Glutamatergic neuron (in vitro differentiated cells): ENCODE results near the gene MEGF11. TPM values are rescaled to one million over a fixed set of nuclear protein-coding genes. Genes with fewer than 3 reads are reported as not detected.

Experiments
- DNase-seq: peaks from one replicate; pipeline ENCODE4 v3.0.0; 2022
- H3K27ac Mint-ChIP-seq: one replicate; pipeline ENCODE4 v1.8.0; 2020; ENCODE audit warnings: mild to moderate bottlenecking, mixed read lengths, inconsistent platforms; ENCODE audit not compliant: unreplicated experiment
- H3K27me3 Mint-ChIP-seq: one replicate; pipeline ENCODE4 v1.8.0; 2020; ENCODE audit warnings: mild to moderate bottlenecking, moderate library complexity, mixed read lengths, inconsistent platforms; ENCODE audit not compliant: unreplicated experiment
- H3K36me3 Mint-ChIP-seq: one replicate; pipeline ENCODE4 v1.8.0; 2020; ENCODE audit warnings: mild to moderate bottlenecking, mixed read lengths, inconsistent platforms; ENCODE audit not compliant: unreplicated experiment
- H3K4me1 Mint-ChIP-seq: one replicate; pipeline ENCODE4 v1.8.0; 2020; ENCODE audit warnings: mild to moderate bottlenecking, low read depth, mixed read lengths, inconsistent platforms; ENCODE audit not compliant: unreplicated experiment
- H3K4me3 Mint-ChIP-seq: one replicate; pipeline ENCODE4 v1.8.0; 2020; ENCODE audit warnings: mild to moderate bottlenecking, mixed read lengths, inconsistent platforms; ENCODE audit not compliant: unreplicated experiment
- H3K9me3 Mint-ChIP-seq: one replicate; pipeline ENCODE4 v1.8.0; 2020; ENCODE audit warnings: mild to moderate bottlenecking, moderate library complexity, mixed read lengths, inconsistent platforms; ENCODE audit not compliant: unreplicated experiment
- microRNA-seq: library from miRNA; unstranded; fragments of <30 nt; microRNA quantifications from one replicate; pipeline ENCODE4, GENCODE V29; 2020; ENCODE audit not compliant: unreplicated experiment
- total RNA-seq: library from RNA; stranded (reverse); fragmentation: NEBNext Ultra II Directional; extraction: Animal tissue kit (Norgen Biotek cat#: 25700); gene quantifications from one replicate; pipeline ENCODE4 v1.2.1, GENCODE V29; 2021; ENCODE audit not compliant: unreplicated experiment
- TF ChIP-seq, protein P1 (sequence below): fragments of 200-600 bp; sonication (generic); IDR thresholded peaks from one replicate; pipeline ENCODE4 v1.5.0; 2021; ENCODE audit not compliant: partially characterized antibody, unreplicated experiment

Gene MEGF11
- total RNA-seq, 1 donor from 2014 or later = 2.6 TPM

- H3K4me3 Mint-ChIP-seq = no peak overlapping the region
- peaks cover 2% of the 10 kb centered on the region for H3K27me3 Mint-ChIP-seq
These were observed 407.6 kb downstream of the MEGF11 start for GRCh38 chr15:65845826-65846519.

More at GRCh38 chr15:65845826-65846519, 407.6 kb downstream of the MEGF11 start:
- H3K36me3 Mint-ChIP-seq = no peaks in the 10 kb centered on the region
- no peak overlapping the region for H3K27ac Mint-ChIP-seq
- DNase-seq = no peak
- H3K9me3 Mint-ChIP-seq = peaks cover 1% of the 10 kb centered on the region
- TF ChIP-seq, protein P1, sequence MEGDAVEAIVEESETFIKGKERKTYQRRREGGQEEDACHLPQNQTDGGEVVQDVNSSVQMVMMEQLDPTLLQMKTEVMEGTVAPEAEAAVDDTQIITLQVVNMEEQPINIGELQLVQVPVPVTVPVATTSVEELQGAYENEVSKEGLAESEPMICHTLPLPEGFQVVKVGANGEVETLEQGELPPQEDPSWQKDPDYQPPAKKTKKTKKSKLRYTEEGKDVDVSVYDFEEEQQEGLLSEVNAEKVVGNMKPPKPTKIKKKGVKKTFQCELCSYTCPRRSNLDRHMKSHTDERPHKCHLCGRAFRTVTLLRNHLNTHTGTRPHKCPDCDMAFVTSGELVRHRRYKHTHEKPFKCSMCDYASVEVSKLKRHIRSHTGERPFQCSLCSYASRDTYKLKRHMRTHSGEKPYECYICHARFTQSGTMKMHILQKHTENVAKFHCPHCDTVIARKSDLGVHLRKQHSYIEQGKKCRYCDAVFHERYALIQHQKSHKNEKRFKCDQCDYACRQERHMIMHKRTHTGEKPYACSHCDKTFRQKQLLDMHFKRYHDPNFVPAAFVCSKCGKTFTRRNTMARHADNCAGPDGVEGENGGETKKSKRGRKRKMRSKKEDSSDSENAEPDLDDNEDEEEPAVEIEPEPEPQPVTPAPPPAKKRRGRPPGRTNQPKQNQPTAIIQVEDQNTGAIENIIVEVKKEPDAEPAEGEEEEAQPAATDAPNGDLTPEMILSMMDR = no peak
- no peaks in the 10 kb centered on the region for H3K4me1 Mint-ChIP-seq

Small RNA genes within 50 kb of the gene (microRNA-seq; reads per million reads assigned to microRNA genes)
- gene MIR4311 = not detected

Other genes starting within 250 kb of the MEGF11 start
- 6.0 TPM for gene DIS3L, start 39.8 kb upstream of the MEGF11 start, total RNA-seq
- 5.8 TPM for gene TIPIN, start 102.9 kb upstream of the MEGF11 start, total RNA-seq
- 27.3 TPM for gene MAP2K1, start 133.2 kb upstream of the MEGF11 start, total RNA-seq
- gene SNAPC5, start 244.0 kb upstream of the MEGF11 start, total RNA-seq = 17.6 TPM